NCI-H1105 (cell line): Measurements from ENCODE around the gene THOC1.

Experiments used
- DNase-seq: peaks from one replicate; lab custom pipeline; 2025; lab: John Stamatoyannopoulos, UW

Gene THOC1

DNA sequence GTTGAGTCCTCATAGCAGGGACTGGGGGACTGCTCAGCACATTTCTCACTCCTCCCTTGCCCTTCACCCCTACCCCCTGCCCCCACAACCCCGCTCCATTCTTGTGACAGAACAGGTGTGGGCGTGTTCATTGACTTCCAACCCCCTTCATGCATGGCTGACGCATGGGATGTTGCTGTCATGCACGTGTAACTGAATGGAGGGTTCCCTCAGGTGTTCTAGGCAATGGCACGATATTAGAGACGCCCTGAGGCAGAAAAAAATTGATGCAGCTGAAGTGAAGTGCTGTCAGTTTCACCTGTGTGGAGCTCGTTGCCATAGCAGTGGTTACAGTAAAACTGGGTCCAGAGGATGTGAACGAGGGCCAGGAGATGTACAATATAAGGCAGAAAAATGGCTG is 6.5 kb upstream of the THOC1 start:
- peak; percentile 8 for DNase-seq

DNA sequence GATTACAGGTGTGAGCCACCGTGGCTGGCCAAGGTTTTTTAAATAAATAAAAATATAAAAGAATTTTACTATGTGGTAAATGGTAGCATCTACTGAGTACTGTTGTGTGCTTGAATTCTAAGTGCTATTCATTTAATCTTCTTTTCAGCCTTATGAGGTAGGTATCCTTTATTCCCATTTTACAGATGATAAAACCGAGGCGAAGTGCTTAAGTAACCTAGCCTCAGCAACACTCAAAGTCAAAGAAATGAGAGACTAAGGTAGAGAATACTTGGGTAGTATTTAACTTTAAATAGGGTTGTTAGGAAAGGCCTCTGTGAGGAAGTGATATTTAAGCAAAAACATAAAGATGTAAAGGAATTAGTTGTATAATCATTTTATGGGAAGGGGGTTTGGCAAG is 5.7 kb upstream of the THOC1 start:
- no peak for DNase-seq

DNA sequence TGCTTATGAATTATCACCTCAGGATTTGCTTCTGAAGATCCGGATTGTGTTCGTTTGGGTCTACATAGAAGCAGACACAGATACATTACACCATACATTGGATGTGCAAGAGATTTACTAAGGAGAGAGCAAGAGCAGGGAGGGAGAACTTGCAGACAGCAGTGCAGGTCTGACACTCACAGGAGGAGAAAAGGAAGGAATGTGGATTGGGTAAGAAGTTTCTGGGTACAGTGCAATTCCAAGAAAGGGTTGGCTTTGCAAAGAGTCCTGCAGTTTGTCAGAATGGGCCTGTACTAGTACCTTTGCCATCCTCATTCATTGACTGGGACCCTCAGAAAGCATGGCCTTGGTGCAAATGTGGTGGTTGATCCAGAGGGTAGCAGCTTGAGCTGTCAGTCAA is 4.8 kb upstream of the THOC1 start:
- DNase-seq = no peak

DNA sequence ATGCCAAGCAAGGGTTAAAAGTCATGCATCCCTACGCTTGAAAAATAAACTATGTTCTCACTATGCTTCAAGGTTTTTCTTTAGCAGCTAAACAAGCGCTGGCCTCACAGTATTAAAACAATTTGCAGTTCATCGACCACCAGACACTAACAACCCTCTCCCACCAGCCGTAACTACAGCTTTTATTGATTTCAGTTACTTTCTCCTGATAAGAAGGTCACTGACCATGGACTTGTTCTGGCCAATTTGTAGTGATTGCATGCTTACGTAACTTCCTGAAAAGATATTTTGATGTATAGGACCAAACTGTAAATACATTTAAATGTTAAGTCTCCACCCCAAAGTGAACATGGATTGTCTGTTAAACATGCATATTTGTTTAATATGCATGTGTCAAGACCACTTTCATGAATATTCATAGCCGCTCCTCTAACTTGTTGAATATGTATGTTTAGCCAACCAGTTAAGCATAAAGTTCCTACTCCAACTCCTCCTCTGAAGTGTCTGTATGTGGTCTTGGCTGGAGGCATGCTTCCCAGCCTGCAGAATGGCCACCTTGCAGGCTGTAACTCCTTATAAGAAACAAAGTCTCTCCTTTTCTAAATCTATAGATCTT is 1.7 kb upstream of the THOC1 start:
- DNase-seq = no peak

DNA sequence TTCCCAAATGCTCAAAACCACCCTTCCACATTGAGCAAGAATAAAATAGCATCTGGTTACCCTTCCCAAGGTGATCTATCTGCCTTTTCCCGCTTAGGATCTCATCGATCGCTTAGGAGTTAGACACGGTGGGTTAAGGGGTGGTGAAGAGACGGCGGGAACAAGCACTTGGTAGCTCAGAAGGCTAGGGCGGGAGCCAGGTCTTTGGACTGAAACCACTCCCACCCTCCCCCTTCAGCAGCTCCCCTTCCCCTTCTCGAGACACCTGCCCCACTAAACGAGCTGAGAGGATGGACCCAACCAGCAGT is 513 bp downstream of the THOC1 start:
- DNase-seq = peak; percentile 29

DNA sequence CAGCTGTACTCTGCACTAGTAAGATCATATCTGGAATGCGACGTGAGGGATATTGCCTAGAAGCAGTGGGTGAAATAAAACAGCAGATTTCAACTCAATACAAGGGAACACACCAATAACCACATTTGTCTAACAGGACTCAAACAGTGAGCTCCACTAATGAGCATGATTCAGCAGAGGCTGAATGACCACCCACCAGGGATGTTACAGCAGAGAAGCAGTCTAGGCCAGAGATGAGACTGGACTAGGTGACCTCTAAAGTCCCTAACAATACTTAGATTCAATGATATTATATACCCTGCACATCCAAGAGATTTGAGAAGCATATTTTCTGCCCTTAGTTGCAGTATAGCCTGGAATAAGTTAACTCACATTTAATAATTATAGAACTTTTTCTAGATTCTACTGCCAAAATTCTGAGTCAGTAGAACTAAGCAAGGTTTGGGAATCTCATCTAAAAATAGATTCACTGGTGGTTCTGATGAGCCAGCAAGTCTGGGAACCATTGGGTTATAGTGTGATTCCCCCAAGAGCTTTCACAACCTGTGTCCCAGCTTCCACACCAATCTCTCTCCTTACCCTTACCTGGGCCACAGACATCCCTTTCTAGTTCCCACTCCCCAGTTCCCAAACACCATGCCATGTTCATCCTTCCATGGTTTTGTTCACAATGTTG is 6.3 kb downstream of the THOC1 start:
- DNase-seq = no peak

DNA sequence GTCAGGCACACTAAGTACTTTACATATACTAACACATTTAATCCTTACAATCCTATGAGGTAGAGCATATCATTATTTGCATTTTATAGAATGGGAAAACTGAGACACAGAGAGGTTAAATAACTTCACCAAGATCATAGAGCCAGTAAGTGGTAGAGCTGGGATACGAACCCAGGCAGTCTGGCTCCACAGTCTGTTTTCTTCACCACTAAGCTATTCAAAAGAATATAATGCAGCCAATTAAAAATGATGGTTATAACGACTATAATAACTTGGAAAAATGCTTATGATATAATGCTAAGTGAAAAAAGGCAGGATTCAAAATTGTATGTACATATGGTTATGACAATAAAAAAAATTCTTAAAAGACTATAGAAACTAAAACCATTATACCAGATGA is 7.3 kb downstream of the THOC1 start:
- no peak for DNase-seq

DNA sequence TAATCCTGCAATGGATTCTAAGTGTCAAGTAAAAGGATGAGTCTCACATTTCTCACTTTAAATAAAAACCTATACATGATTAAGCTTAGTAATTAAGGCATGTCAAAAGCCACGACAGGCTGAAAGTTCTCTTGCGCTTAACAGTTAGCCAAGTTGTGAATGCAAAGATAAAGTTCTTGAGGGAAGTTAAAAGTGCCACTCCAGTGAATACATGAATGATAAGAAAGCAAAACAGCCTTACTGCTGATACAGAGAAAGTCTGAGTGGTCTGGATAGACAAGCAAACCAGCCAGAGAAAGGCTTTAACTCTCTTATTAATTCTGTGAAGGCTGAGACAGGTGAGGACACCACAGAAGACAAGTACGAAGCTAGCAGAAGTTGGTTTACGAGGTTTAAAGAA is 12.7 kb downstream of the THOC1 start:
- no peak for DNase-seq

DNA sequence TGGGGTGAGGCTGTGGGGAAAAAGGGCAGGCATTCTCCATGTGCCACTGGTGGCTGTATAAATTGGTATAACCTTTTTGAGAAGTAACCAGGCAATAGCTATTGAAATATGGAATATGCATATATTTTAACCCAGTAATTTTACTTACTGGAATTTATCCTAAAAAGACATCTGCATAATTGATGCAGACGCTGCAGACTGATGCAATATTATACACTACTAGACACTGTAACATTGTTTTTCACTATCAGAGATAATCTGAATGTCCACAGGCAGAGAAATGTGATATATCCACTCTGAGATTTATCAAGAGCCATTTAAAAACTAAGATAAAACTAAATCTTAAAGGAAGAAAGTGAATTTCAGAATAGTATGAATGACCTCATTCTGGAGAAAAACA is 14.7 kb downstream of the THOC1 start:
- DNase-seq = no peak

DNA sequence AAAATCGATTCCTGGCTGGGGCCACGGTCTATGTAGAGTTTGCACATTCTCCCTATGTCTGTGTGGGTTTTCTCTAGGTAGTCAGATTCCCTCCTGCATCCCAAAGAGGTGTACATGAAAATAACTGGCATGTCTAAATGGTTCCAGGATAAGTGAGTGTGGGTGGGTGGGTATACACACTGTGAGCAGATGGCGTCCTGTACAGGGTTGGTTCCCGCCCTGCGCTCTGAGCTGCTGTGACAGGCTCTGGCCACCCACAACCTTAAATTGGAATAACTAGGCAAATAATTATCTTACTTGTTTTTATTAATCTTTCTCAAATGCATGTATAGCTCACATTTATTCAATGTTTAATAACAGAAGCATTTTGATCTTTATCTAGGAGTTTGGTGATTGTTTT is 16.3 kb downstream of the THOC1 start:
- no peak for DNase-seq

DNA sequence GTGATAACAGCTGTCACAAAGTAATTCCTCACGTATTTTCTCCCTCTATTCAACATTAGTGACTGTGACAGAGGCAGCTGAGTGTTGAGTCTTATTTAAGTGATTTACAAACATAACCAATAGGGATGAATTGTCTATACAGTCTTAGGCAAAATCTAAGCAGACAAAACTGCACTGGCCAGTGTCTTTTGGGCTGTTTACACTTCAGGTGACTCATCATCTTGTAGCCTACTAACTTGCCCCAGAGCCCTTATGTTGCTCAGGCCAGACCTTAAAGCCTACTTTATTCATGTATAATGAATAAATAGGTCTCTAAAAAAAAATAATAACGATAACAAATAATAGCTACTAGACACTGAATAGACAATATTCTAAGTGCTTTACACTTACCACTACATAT is 17.2 kb downstream of the THOC1 start:
- no peak for DNase-seq

DNA sequence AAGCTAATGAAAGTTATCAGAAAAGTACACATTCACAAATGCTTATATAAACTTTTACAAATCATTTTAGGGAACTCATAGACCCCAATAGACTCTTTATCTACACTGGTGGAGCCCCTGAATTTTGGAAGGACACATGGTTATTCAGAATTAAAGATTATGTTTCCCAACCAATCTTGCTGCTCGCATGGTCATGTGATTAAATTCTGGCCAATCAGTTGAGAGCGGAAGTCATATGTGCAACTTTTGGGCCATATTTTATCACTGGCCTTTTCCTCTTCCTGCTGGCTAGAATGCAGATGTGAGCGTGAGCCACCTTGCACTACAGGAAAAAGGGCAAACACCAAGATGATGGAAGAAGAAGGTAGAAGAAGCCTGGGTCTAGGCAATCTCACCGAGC is 19.8 kb downstream of the THOC1 start:
- DNase-seq = no peak

DNA sequence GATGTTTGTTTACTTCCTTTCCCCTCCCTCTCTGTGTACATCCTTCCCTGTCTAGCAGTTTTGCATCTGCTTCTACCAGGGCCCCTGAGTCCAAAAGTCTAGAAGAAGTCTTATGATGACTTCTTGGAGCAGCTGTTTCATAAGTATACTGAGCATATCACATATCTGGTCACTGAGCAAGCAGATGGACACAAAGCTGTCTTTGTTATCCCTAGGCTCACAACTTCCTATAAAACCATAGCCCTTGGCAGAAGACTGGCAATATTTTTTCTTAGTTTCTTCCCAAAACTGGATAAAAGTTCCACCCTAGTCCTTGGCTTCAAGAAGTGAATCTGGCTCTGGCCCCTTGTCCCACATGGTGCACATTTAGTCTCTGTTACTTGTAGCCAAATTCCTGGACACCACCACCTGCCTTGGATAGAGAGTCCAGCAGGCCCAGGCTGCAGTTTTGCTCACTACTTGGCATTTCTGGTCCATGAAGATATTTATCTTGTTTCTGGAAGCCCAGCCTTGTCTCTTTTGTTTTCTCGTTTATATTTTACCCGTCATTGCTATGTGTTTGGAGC is 22.5 kb downstream of the THOC1 start:
- no peak for DNase-seq

DNA sequence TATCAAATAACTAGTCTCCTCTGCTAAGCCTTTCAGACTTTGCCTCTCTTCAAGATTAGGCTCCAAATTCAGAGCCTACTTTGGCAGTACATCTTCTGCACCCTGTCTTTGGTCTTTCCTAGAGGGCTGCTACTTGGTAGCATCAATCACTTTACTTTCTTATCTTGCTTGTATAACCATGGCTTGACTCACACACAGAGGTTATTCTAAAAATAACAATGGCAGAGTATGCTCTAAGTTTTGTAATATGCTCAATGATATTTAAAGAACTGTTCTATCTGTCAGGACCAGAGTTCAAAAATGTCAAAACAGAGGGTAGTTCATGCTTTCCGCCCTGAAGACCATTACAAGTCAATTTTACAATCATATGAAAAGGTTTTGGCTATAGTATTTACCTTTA is 27.7 kb downstream of the THOC1 start:
- no peak for DNase-seq

DNA sequence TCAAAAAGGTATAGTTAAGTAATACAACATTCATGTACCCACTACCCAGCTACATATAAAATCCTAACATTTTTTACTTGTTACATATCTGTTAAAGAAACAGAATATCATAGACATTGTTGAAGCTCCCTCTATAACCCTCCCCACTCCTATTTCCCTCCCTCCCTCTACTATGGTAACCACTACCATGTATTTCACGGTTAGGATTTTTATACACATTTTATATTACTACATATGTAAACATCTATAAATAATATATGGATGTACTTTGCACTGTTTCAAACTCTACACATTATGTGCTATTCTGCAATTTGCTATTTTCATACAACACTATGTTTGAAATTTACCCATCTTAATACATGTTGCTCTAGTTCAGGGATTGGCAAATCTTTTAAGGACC is 36.3 kb downstream of the THOC1 start:
- DNase-seq = no peak

DNA sequence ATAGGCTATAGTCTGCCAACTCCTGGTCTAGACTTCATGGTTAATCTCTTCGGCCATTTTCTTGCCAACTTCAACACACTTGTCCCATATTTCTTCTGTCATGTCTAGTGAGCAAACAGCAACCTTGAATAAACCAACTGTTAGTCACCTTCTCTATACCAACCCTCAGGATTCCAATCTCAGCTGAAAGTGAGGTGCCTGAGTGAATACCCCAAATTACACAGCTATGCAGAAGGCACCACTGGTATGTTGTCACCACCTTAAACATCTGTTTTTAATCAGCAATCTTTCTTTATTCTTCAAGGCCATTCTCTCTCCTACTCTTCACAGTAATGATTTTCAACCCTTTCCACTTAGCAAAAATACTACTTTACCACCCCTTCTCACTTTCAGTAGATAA is 39.3 kb downstream of the THOC1 start:
- no peak for DNase-seq

DNA sequence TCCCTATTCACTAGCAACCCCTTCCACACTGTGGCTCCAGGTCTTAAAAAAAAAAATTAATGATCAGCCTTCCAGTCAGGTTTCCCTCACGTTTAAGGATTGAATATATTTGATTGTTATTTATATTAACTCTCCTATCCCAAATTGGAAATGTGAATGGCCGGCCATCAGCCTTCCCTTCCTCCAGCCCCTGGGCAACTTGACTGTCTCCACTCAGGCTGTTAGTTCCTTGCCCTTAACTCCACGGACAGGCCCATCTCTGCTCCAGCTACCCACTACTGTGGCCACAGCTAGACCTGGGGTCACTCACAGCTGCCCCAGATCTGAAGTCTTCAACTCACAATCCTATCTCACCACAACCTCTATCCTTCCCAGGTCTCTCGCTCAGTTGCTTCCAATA is 39.9 kb downstream of the THOC1 start:
- DNase-seq = no peak

DNA sequence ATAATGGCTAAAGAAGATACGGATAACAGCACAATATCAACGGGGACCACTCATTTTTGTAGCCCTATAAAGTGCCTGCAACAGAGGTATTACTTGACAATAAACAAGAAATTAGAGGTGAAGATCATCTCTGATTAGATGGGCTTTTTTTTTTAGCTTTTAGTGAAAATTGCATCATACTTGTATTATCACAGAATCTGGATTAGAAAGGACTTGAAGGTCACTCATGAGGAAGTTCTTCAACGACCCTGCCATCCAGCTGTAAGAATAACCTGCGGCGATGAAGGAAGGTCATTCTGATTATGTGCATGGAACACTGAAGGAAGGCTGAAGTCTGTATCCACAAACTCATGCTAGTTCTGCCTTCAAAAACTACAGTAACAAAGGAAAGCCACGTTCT is 40.5 kb downstream of the THOC1 start:
- DNase-seq = no peak

DNA sequence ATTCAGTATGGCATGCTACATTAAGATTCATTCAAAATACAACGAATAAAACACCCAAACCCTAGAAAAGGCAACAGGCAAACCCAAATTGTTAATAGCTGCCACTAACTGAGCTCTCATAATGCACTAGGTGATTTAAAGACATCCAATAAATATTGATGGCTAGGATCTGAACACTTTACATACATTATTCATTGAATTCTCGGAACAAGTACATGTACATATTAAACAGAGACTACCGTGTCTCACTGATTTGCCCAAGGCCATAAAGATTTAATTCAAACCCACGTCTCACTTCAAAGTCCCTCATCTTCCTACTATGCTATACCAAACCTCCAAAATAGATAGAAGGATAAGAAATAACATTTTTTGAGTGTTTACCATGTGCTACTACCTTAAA is 42.1 kb downstream of the THOC1 start:
- DNase-seq = no peak

DNA sequence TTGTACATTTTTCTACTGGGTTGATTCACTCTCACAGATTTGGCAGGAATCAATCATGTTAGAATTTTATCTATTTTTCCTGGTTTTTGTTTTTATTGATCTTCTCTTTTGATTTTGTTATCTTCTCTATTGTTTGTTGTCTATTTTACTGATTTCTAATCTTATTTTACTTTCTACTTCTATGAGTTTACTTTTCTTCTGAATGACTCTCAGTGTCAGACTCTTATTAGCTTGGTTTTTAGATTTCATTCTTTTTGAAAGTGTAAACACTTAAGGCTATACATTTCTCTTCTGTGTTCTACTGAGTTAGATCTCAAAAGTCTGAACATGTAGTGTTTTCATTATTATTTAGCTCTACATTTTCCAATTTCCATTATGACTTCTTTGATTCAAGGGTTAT is 47.1 kb downstream of the THOC1 start:
- DNase-seq = no peak

DNA sequence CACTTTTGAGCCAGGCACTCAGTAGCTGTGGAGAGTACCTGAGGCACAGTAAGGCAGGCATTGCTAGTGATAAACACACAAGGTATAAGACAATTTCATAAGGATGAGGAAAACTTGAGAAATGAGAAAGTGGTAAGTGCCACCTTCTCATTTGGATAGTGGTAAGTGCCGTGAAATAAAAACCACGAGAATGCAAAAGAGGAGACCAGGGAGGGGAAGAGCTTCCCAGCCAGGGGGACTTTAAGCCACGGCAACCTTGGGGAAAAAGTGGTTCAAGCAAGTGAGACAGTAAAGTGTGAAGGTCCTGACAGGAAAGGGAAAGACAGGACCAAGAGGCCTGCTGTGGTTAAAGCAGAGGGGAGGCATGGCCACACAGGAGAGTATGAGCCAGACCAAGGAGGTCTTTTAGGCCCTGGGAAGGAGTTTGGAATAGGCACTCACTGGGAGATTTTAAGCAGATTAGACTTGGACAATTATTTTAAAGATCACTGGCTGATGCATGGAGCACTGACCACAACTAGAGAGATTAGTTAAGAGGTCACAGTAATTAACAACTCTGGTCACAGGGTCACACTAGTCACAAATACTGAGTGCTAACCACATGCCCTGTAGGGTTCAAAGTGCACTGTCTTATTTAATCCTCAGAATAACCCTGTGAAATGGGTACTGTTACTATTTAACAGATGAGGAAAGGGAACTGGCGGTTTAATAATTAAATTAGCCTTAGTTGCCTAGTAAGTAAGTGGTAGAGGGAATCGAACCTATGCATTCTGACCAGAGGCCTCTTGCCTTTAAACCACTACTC is 50.1 kb downstream of the THOC1 start:
- no peak for DNase-seq

DNA sequence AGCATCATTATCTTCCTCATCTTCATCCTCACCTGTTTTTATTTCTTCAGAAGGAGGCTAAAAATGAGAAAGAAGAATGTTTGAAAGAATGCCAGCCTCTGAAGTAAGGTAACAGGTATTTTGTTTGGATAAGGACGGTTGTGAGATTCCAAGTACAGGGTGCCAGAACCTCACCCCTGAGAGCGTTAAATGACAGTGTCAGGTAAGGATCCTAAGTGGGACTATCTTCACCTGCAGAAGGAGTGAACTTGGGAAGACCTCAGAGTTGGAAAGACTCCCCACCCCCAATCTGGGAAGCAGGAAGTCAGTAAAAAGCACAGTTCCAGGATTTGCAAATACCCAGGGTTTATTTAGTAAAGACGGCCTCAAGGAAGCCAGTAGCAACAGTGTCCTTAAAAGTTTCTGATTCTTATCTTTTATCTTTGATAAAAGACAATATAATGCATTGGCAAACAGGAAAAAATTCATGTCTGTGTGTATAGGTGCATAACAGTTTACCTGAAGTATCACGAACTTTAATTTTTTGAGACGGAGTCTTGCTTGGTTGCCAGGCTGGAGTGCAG is 52.3 kb downstream of the THOC1 start:
- no peak for DNase-seq

DNA sequence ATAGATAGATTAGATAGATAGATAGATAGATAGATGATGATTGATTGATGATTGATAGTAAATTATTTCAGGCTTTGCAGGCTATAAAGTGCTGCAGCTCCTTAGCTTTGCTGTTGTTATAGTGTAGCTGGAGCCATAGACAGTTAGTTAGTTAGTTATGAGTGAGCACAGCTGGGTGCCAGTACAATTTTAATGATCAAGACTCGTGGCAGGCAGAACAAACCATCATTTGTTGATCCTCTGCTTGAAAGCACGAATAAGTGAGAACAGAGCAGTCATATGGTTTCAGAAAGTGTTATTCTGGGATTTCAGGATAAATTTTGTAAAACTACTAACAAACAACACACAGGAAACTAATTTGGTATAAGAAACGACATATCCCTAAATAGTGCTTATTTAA is 53.9 kb downstream of the THOC1 start:
- DNase-seq = no peak
